Activated CD4-positive, alpha-beta T cell treated with anti-CD3 and anti-CD28 coated beads, Interleukin-2, amount 50 U/mL, for 24 hours (primary cell): ENCODE data around the gene FSTL4.
A peak's percentile ranks its signal among the peaks of the same experiment; 100 is the strongest.

Experiments
- DNase-seq, 2 donors: peaks; one replicate each; pipeline ENCODE4 v3.0.0-alpha.2; 2020; ENCODE audit warnings: low read depth in 1 of 2, low spot score in 1 of 2

FSTL4 gene

GRCh38 chr5:133203317-133204305, 408.7 kb downstream of the FSTL4 start:
- no peak for DNase-seq

- no peak for DNase-seq
These were observed 410.2 kb downstream of the FSTL4 start for GRCh38 chr5:133202066-133202665.

GRCh38 chr5:133201310-133201709, 411.0 kb downstream of the FSTL4 start:
- DNase-seq = no peak

GRCh38 chr5:133200256-133200655, 412.1 kb downstream of the FSTL4 start:
- DNase-seq = no peak

- DNase-seq = no peak
These were observed 412.7 kb downstream of the FSTL4 start for GRCh38 chr5:133199417-133200178.

- DNase-seq = no peak
These were observed 413.8 kb downstream of the FSTL4 start for GRCh38 chr5:133198511-133198910.

- no peak for DNase-seq
These were observed 415.8 kb downstream of the FSTL4 start for GRCh38 chr5:133196441-133197085.

- no peak for DNase-seq
These were observed 417.1 kb downstream of the FSTL4 start for GRCh38 chr5:133195250-133195649.

GRCh38 chr5:133193794-133194193, 418.5 kb downstream of the FSTL4 start:
- no peak for DNase-seq

- no peak for DNase-seq
These were observed 419.6 kb downstream of the FSTL4 start for GRCh38 chr5:133192716-133193115.

GRCh38 chr5:133189881-133190280, 422.5 kb downstream of the FSTL4 start:
- DNase-seq = no peak

- DNase-seq = no peak
These were observed 432.9 kb downstream of the FSTL4 start for GRCh38 chr5:133179405-133179804.

- DNase-seq = peak in 1 of 2 donors; percentile 16
These were observed 441.5 kb downstream of the FSTL4 start for GRCh38 chr5:133170756-133171387.

GRCh38 chr5:133164759-133165158, 447.6 kb downstream of the FSTL4 start:
- no peak for DNase-seq

- DNase-seq = no peak
These were observed 448.5 kb downstream of the FSTL4 start for GRCh38 chr5:133163839-133164238.

- DNase-seq = no peak
These were observed 452.8 kb downstream of the FSTL4 start for GRCh38 chr5:133159543-133159942.

GRCh38 chr5:133155326-133155969, 456.9 kb downstream of the FSTL4 start:
- no peak for DNase-seq

GRCh38 chr5:133154274-133155075, 457.9 kb downstream of the FSTL4 start:
- no peak for DNase-seq

- no peak for DNase-seq
These were observed 461.3 kb downstream of the FSTL4 start for GRCh38 chr5:133150909-133151544.
